Measurements from ENCODE around the gene EFHC2.

GRCh38 chrX:44312421-44312820, 31.1 kb downstream of the EFHC2 start:
- TF ChIP-seq EP300 (IDR thresholded peaks at IDR 0.05) (no peak), CTCF (IDR thresholded peaks at IDR 0.05) (no peak), POLR2A (IDR thresholded peaks at IDR 0.05) (no peak), POLR2AphosphoS5 (IDR thresholded peaks at IDR 0.05) (no peak)

Measured in suprapubic skin (tissue), 4 donors.